Testis (tissue), 2 donors: Measurements from ENCODE around the gene TBCCD1.
"Not testable (repeated sequence)": the region's sequence is repeated elsewhere in the genome, so short reads cannot be mapped to it uniquely, and the experiment has no call there.

Experiments
- CTCF ChIP-seq, 3 experiments: fragments of 450-650 bp in 2 of 3; fragments of 200-600 bp in 1 of 3; sonication (generic) in 1 of 3; IDR thresholded peaks; one replicate each; pipeline ENCODE4 v1.5.1; 2016 to 2019; ENCODE audit warnings: antibody characterized with exemption in 3 of 3, mild to moderate bottlenecking in 2 of 3, moderate library complexity in 1 of 3
- POLR2A ChIP-seq: fragments of 450-650 bp; IDR thresholded peaks from one replicate; pipeline ENCODE4 v1.6.1; 2017; ENCODE audit warnings: antibody characterized with exemption, mild to moderate bottlenecking, moderate library complexity

- TF ChIP-seq CTCF (IDR thresholded peaks at IDR 0.05); POLR2A: not testable (repeated sequence)
Measured at GRCh38 chr3:186586245-186586644, 19.1 kb upstream of the TBCCD1 start.
